ENCODE results near the gene PCDHGB5. TPM values are rescaled to one million over a fixed set of nuclear protein-coding genes. Genes with fewer than 3 reads are reported as not detected.
A peak's percentile ranks its signal among the peaks of the same experiment; 100 is the strongest.
"Not testable (repeated sequence)": the region's sequence is repeated elsewhere in the genome, so short reads cannot be mapped to it uniquely, and the experiment has no call there.

The PCDHGB5 gene
- total RNA-seq, 4 donors from 2014 or later = 9.9 to 22.4 (median 16.2) TPM

GRCh38 chr5:141383345-141383744, 14.4 kb upstream of the PCDHGB5 start:
- H3K4me1 ChIP-seq = no peaks in the 10 kb centered on the region
- H3K27me3 ChIP-seq = no peaks in the 10 kb centered on the region
- peaks cover 0 to 97% (median 46%) of the 10 kb centered on the region in 4 donors for H3K9me3 ChIP-seq
- H3K36me3 ChIP-seq = peaks cover 0 to 40% (median 0%) of the 10 kb centered on the region in 3 donors
- no peak for DNase-seq (ENCODE audit: low spot score in 2 of 2)
- no peak overlapping the region for H3K27ac ChIP-seq
- no peak overlapping the region for H3K4me3 ChIP-seq
- TF ChIP-seq CTCF (IDR thresholded peaks at IDR 0.05) = no peak
- TF ChIP-seq POLR2A (IDR thresholded peaks at IDR 0.05) = no peak
- TF ChIP-seq EP300 (IDR thresholded peaks at IDR 0.05) = no peak
- 37 to 48% methylated on average over 21 of the region's 21 CpGs for WGBS, 2 donors

GRCh38 chr5:141384471-141385267, 13.1 kb upstream of the PCDHGB5 start:
- no peak overlapping the region for H3K4me3 ChIP-seq
- WGBS, 2 donors = 47 to 58% methylated on average over 34 to 37 of the region's 43 CpGs
- peaks cover 0 to 97% (median 48%) of the 10 kb centered on the region in 4 donors for H3K9me3 ChIP-seq
- DNase-seq (ENCODE audit: low spot score in 2 of 2) = no peak
- H3K27ac ChIP-seq = no peak overlapping the region
- TF ChIP-seq EP300 (IDR thresholded peaks at IDR 0.05) (no peak), POLR2A (IDR thresholded peaks at IDR 0.05) (no peak), CTCF (IDR thresholded peaks at IDR 0.05) (no peak)
- no peaks in the 10 kb centered on the region for H3K4me1 ChIP-seq
- H3K36me3 ChIP-seq = peaks cover 0 to 45% (median 0%) of the 10 kb centered on the region in 3 donors
- no peaks in the 10 kb centered on the region for H3K27me3 ChIP-seq

- H3K9me3 ChIP-seq = peaks cover 3 to 97% (median 50%) of the 10 kb centered on the region in 4 donors
- not testable (repeated sequence) for H3K4me3 ChIP-seq; H3K27ac ChIP-seq; H3K27me3 ChIP-seq; H3K4me1 ChIP-seq; DNase-seq (ENCODE audit: low spot score in 2 of 2)
- H3K36me3 ChIP-seq = peaks cover 0 to 48% (median 0%) of the 10 kb centered on the region in 3 donors
- 10 to 11% methylated on average over 23 to 24 of the region's 40 CpGs for WGBS, 2 donors
- peak in 2 of 5 experiments; percentile 17 to 29 for TF ChIP-seq CTCF (IDR thresholded peaks at IDR 0.05)
Measured at GRCh38 chr5:141387557-141388311, 10.0 kb upstream of the PCDHGB5 start, which contains the start of gene PCDHGB4. Gene PCDHGB4 (plus strand): TSS chr5:141387698. CDS start chr5:141387885, 187 bp downstream.

GRCh38 chr5:141388661-141389060, 9.1 kb upstream of the PCDHGB5 start:
- WGBS, 2 donors = 53 to 58% methylated on average over 10 of the region's 10 CpGs
- no peak for DNase-seq (ENCODE audit: low spot score in 2 of 2)
- Histone ChIP-seq H3K9me3 (peaks cover 7 to 97% (median 52%) of the 10 kb centered on the region in 4 donors), H3K36me3 (peaks cover 0 to 46% (median 0%) of the 10 kb centered on the region in 3 donors), H3K4me1 (no peaks in the 10 kb centered on the region), H3K27ac (no peak overlapping the region), H3K27me3 (no peaks in the 10 kb centered on the region), H3K4me3 (no peak overlapping the region)
- no peak for TF ChIP-seq CTCF (IDR thresholded peaks at IDR 0.05)
- TF ChIP-seq POLR2A (IDR thresholded peaks at IDR 0.05) = no peak

Data from tibial nerve (tissue), 4 donors.